Globus pallidus (tissue), 1 donor: ENCODE measurements around the gene DAPL1.
"Not testable (repeated sequence)": the region's sequence is repeated elsewhere in the genome, so short reads cannot be mapped to it uniquely, and the experiment has no call there.

ENCODE experiments used
- DNase-seq: peaks from one replicate; pipeline ENCODE4 v3.0.0-alpha.2; 2015; ENCODE audit warnings: low spot score

The DAPL1 gene

DNA sequence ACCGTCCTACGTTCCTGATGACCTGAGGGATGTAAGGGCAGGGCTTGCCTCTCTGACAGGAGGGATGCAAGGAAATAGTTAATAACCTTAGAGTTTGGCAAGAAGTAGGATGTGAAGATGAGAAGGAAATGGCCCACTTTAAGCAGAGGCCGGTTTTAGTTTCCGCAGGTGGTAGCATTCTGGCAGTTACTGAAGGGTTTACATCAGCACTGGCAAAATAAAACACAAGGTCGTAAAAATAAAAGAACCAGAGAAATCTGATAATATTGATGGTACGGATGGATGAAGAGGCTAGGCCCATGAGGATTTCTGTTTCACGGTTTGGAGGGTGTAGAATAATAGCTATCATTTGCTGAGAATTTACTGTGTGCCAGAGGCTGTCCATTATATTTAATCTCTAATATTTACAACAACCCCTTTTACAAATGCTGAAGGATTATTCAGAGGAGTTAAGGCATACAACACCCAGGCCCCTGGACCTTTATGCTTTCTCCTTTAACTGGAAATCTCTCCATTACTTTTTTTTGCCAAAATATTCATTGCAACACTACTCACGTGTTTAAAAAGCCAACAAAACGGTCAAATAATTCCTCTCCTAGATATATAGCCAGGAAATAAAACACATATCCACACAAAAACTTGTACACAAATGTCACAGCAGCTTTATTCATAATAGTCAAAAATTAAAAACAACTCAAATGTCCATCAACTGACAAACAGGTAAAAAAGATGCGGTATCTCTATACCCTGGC, 28.5 kb downstream of the DAPL1 start:
- no peak for DNase-seq

- DNase-seq: no peak
Measured at GRCh38 chr2:158825021-158825420, 29.9 kb downstream of the DAPL1 start.

GRCh38 chr2:158826965-158827364, 31.8 kb downstream of the DAPL1 start:
- DNase-seq: no peak

GRCh38 chr2:158828378-158829164, 33.5 kb downstream of the DAPL1 start:
- no peak for DNase-seq

DNA sequence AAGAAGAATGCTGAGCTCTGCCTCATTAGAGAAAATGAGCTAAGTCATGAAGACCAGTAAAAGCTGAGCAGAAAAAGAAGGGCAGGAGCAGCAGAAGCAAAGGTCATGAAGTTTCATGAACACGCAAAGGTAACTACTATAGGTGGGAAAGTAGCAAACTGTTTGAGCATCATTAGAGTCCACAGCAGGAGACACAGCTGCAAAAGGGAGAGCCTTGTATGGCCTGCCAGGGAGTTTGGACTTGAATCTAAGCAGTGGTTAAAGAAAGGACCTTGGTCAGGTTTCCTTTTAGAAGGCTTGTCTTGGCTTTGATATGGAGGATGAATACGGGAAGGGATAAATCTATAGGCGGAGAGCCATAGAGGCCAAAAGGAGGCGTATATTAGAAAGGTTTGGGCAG, 34.0 kb downstream of the DAPL1 start:
- no peak for DNase-seq

GRCh38 chr2:158830201-158830600, 35.1 kb downstream of the DAPL1 start:
- no peak for DNase-seq

- no peak for DNase-seq
Measured at GRCh38 chr2:158835431-158835830, 40.3 kb downstream of the DAPL1 start.

GRCh38 chr2:158837645-158838044, 42.5 kb downstream of the DAPL1 start:
- DNase-seq: no peak

DNA sequence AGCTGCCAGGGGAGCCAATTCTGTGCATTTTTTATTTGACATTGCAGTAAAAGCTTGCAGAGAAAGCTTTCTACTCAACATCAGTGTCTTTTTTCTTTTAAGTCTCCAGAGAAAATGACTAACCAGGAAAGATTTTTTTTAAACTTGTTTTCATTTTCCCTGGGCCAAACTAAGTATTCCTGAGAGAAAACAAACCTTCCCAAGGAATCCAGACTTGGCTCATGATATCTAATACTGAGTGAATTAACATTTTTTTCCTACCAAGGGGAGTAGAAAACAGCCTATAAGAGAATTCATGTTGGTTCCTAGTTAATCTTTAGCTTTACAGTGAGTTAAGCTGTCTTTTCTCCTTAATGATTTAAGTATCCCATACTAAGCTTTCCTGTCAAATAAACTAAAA, 46.7 kb downstream of the DAPL1 start:
- no peak for DNase-seq

GRCh38 chr2:158845444-158845843, 50.3 kb downstream of the DAPL1 start:
- DNase-seq: no peak

DNA sequence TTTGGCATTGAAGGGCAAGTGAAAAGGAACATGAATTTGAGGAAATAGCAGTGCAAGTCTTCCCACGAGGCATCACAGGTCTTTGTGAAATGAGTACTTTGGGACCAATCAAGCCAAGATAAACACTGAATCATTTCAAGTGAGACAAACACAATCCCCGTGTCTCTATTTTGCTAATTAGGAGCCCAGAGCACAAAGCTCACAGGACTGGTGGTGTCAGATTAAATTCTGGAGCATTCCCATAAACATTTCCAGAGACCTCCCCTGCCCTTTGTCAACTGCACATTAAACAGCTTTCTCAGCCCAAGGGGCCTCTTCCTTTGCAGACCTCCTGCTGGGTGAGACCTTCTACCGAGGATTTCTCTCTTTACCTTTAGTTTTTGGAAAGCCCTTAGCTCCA, 50.7 kb downstream of the DAPL1 start:
- no peak for DNase-seq

DNA sequence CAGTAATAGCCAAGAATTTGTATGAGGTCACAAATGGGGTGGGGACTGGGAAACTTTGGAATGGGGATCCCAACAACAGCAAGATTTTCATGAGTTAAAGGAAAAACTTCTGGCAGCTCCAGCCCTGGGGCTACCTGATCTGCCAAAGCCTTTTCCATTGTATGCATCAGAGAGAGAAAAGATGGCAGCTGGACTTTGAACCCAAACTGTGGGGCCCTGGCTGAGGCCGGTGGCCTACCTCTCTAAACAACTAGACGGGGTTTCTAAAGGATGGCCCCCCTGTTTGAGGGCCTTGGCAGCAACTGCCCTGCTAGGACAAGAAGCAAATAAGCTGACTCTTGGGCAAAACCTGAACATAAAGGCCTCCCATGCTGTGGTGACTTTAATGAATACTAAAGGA, 52.4 kb downstream of the DAPL1 start:
- not testable (repeated sequence) for DNase-seq

DNA sequence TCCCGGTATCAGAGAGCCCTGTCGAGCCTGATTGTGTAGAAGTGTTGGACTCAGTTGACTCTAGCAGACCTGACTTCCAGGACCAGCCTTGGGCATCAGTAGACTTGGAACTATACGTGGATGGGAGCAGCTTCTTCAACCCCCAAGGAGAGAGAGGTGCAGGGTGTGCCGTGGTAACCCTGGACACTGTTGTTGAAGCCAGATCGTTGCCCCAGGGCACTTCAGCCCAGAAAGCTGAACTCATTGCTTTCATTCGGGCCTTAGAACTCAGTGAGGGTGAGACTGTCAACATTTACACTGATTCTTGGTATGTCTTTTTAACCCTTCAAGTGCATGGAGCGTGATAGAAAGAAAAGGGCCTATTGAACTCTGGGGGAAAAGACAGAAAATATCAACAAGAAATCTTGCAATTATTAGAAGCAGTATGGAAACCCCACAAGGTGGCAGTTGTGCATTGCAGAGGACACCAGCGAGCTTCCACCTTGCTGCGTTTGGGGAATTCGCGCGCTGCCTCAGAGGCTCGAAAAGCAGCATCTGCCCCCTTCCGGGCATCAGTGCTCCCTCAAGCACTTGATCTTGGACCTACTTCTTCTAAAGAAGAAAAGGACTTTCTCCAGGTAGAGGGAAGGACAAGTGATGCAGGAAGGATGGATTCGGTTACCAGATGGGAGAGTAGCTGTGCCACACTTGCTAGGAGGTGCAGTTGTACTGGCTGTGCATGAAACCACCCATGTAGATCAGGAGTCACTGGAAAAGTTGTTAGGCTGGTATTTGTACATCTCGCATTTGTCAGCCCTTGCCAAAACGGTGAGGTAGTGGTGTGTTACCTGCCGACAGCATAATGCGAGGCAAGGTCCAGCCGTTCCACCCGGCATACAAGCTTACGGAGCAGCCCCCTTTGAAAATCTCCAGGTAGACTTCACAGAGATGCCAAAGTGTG, 53.2 kb downstream of the DAPL1 start:
- DNase-seq: not testable (repeated sequence)

- DNase-seq: not testable (repeated sequence)
Measured at GRCh38 chr2:158860179-158860578, 65.1 kb downstream of the DAPL1 start.

GRCh38 chr2:158861626-158862025, 66.5 kb downstream of the DAPL1 start:
- not testable (repeated sequence) for DNase-seq

DNA sequence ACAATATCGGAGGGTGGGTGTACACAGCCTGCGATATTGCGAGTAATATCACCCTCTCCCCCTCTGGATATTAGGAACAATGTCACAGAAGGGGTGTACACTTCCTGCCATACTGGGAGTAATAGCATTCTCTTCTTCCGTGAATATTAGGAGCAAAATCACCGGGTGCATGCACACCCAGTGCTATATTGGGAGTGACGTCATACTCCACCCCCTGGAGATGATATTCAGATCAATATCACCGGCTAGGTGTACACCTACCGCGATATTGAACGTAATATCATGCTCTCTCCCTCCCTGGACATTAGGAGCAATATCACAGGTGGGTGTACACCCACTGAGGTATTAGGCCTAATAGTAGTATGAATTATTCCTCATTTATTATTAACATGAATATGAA, 70.4 kb downstream of the DAPL1 start:
- not testable (repeated sequence) for DNase-seq
